ENCODE data around the gene RETREG2. TPM values are rescaled to one million over a fixed set of nuclear protein-coding genes. Genes with fewer than 3 reads are reported as not detected.

RETREG2 gene, protein sequence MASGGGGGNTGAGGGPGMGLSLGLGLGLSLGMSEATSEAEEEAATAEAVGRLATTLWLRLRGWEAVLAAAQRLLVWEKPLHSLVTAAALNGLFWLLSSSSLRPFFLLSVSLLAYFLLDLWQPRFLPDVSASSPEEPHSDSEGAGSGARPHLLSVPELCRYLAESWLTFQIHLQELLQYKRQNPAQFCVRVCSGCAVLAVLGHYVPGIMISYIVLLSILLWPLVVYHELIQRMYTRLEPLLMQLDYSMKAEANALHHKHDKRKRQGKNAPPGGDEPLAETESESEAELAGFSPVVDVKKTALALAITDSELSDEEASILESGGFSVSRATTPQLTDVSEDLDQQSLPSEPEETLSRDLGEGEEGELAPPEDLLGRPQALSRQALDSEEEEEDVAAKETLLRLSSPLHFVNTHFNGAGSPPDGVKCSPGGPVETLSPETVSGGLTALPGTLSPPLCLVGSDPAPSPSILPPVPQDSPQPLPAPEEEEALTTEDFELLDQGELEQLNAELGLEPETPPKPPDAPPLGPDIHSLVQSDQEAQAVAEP
- total RNA-seq: 100 to 1,000 TPM in 2 of 4 donors, 10 to 100 TPM in 2; 37.8 to 226 (median 102) TPM

DNA sequence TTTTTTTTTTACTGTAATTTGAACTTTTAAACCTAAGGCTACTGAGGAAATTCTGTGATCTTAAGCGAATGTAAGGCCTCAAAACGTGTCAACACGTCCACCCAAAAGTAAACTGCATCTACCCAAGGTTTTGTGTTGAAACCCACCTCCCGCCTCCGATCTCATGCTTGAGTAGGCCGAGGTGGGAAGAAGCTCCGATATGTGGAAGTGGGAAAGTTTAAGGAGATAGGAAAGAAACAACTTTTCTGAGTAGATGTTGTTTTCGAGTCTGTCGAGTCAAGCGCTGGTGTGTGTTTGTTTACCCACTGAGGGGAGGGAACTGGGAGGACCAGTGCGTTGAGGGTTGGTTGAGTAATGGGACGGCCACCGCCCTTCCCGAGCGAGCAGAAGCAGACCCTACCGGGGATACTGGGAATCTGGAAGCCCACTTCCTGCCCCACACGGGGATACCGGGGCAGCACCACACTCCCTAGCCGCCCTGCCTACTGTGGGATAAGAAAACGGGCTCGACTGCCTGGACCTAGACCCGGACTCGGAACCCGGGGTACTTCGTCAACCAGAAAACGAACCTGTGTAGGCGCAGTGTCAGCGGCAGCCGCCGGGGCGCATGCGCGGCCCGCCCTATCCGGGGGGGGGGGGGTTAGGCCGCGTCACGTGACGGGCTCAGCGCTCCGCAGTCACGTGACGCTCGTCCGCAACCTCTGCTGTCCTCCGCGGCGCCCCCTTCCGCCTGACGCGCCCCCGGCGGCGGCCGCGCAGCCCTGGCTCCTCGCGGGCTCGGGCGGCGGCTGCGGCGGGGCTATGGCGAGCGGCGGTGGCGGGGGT is at the start of gene RETREG2:
TSS of gene RETREG2 (plus strand) at position 724 of the 825 bp plus-strand sequence. CDS start at position 802, 78 bp downstream.
- H3K27me3 ChIP-seq: no peaks in the 10 kb centered on the region
- no peaks in the 10 kb centered on the region for H3K9me3 ChIP-seq
- H3K27ac ChIP-seq: peak within 1 kb of the TSS; percentile 93 to 100 (median 96)
- TF ChIP-seq EP300 (IDR thresholded peaks at IDR 0.05; ENCODE audit: low read depth) (peak; percentile 4), POLR2A (IDR thresholded peaks at IDR 0.05) (peak; percentile 99), POLR2AphosphoS5 (IDR thresholded peaks at IDR 0.05) (peak; percentile 95 to 98 (median 98))
- TF ChIP-seq, protein P1, sequence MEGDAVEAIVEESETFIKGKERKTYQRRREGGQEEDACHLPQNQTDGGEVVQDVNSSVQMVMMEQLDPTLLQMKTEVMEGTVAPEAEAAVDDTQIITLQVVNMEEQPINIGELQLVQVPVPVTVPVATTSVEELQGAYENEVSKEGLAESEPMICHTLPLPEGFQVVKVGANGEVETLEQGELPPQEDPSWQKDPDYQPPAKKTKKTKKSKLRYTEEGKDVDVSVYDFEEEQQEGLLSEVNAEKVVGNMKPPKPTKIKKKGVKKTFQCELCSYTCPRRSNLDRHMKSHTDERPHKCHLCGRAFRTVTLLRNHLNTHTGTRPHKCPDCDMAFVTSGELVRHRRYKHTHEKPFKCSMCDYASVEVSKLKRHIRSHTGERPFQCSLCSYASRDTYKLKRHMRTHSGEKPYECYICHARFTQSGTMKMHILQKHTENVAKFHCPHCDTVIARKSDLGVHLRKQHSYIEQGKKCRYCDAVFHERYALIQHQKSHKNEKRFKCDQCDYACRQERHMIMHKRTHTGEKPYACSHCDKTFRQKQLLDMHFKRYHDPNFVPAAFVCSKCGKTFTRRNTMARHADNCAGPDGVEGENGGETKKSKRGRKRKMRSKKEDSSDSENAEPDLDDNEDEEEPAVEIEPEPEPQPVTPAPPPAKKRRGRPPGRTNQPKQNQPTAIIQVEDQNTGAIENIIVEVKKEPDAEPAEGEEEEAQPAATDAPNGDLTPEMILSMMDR (IDR thresholded peaks at IDR 0.05): peak in 4 of 5 experiments; percentile 30 to 43 (median 34)
- peak within 1 kb of the TSS; percentile 57 to 100 (median 92) for H3K4me3 ChIP-seq
- intact Hi-C loops (cut with DNase I; ENCODE audit: low total_unique reads): loop anchor here (2.0 kb wide), 1 partner anchor 103 kb away; no protein-coding TSS in a partner anchor
- DNase-seq: peak; percentile 89
- 0% methylated on average over 4 to 46 of the region's 67 CpGs for whole genome bisulfite sequencing, 2 donors (ENCODE audit: low coverage in 1 of 2)
- H3K36me3 ChIP-seq: peaks cover 0 to 42% (median 19%) of the 10 kb centered on the region in 4 donors
- H3K4me1 ChIP-seq: peaks cover 14 to 56% (median 36%) of the 10 kb centered on the region in 4 donors
- in situ Hi-C loops (cut with MboI; ENCODE audit: low pct_ligation_motif_present in 1 of 4, low pct_unique_long_range_greater_than_20kb in 1 of 4, low sequenced_read_pairs in 3 of 4): loop anchor here in 2 of 4 donors (10.0 kb wide), 1 partner anchor 117 kb away; no protein-coding TSS in a partner anchor

DNA sequence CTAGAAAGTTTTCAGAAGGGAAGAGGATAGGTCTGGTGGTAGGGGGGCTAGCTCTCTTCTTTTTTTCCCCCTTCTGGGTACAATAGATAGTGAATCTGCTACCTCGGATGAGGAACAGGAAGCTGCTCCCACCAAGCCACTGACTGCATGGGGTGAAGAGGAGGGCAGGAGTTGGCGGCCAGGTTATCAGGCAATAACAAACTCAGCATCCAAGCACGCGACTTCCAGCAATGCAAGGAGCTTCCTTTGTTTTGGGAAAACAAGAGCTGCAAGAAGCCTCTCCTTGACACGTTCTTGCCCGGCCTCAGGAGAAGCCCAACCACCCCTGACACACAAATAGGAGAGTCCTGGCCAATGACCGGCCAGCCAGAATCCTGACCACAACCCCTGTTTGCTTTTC is 49.7 kb upstream of the RETREG2 start:
- TF ChIP-seq, protein P1 (IDR thresholded peaks at IDR 0.05): no peak
- TF ChIP-seq POLR2AphosphoS5 (IDR thresholded peaks at IDR 0.05): no peak
- in situ Hi-C loops (cut with MboI; ENCODE audit: low pct_ligation_motif_present in 1 of 4, low pct_unique_long_range_greater_than_20kb in 1 of 4, low sequenced_read_pairs in 3 of 4) (loop anchor here in 2 of 4 donors (10.0 kb wide), 2 partner anchors 64 to 74 kb away; partner anchors contain the start of gene IHH (in 1 of the 2)), intact Hi-C loops (cut with DNase I; ENCODE audit: low total_unique reads) (no loop called here)
- H3K4me1 ChIP-seq: peaks cover 8 to 45% (median 40%) of the 10 kb centered on the region in 4 donors
- H3K27me3 ChIP-seq: no peaks in the 10 kb centered on the region
- H3K4me3 ChIP-seq: no peak overlapping the region
- 71% methylated on average over 7 of the region's 7 CpGs; no CpG with 5 or more reads in 1 of the 2 donors for WGBS, 2 donors (ENCODE audit: low coverage in 1 of 2)
- H3K9me3 ChIP-seq: no peaks in the 10 kb centered on the region
- DNase-seq: no peak
- H3K27ac ChIP-seq: peak overlapping the region in 2 of 4 donors; percentile 76 to 87
- no peaks in the 10 kb centered on the region for H3K36me3 ChIP-seq

DNA sequence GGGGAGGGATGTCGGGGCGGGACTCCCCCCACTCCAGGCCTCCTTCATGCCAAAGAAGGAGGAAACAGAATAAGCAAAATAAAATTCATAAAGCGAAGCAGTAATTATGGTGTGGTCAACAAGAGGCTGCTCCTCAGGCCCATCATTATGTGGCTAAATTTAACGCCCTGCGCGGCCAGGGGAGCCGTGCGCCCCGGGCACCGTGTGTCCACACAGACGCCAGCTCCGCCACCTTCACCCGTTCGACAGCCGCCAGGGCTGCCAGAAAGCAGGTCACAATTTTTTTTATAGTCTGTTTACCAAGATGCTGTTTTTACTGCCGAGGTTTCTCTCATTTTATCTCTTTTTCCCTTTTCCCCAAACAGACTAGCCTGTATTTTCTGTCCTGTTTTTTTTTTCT is 48.5 kb upstream of the RETREG2 start:
- no peak overlapping the region for H3K4me3 ChIP-seq
- H3K36me3 ChIP-seq: no peaks in the 10 kb centered on the region
- peaks cover 7 to 41% (median 31%) of the 10 kb centered on the region in 4 donors for H3K4me1 ChIP-seq
- H3K27ac ChIP-seq: no peak overlapping the region
- in situ Hi-C loops (cut with MboI; ENCODE audit: low pct_ligation_motif_present in 1 of 4, low pct_unique_long_range_greater_than_20kb in 1 of 4, low sequenced_read_pairs in 3 of 4): loop anchor here in 2 of 4 donors (10.0 kb wide), 2 partner anchors 65 to 75 kb away; partner anchors contain the start of gene IHH (in 1 of the 2)
- intact Hi-C loops (cut with DNase I; ENCODE audit: low total_unique reads): no loop called here
- 94 to 97% methylated on average over 11 to 16 of the region's 16 CpGs for WGBS, 2 donors (ENCODE audit: low coverage in 1 of 2)
- no peak for DNase-seq
- TF ChIP-seq POLR2A (IDR thresholded peaks at IDR 0.05) (no peak), POLR2AphosphoS5 (IDR thresholded peaks at IDR 0.05) (no peak), EP300 (IDR thresholded peaks at IDR 0.05; ENCODE audit: low read depth) (no peak)
- TF ChIP-seq, protein P1 (IDR thresholded peaks at IDR 0.05): no peak
- H3K27me3 ChIP-seq: no peaks in the 10 kb centered on the region
- no peaks in the 10 kb centered on the region for H3K9me3 ChIP-seq

Data from transverse colon (tissue), 4 donors.